Lower leg skin (tissue), 3 donors: Measurements from ENCODE around the gene CTNNA2.

Source experiments
- CTCF ChIP-seq, 3 donors: fragments of 450-650 bp; IDR thresholded peaks; one replicate each; pipeline ENCODE4 v1.5.1; 2016; ENCODE audit warnings: antibody characterized with exemption in 3 of 3, mild to moderate bottlenecking in 3 of 3, moderate library complexity in 2 of 3
- POLR2A ChIP-seq, 2 donors: fragments of 450-650 bp; IDR thresholded peaks; one replicate each; pipeline ENCODE4 v1.6.1; 2016 to 2017; ENCODE audit warnings: antibody characterized with exemption in 2 of 2, mild to moderate bottlenecking in 1 of 2, moderate library complexity in 1 of 2

- no peak for TF ChIP-seq CTCF (IDR thresholded peaks at IDR 0.05)
- no peak for TF ChIP-seq POLR2A (IDR thresholded peaks at IDR 0.05)
Observed at GRCh38 chr2:80454628-80455027, 941.8 kb downstream of the CTNNA2 start.
